NCI-H345 (cell line): ENCODE data around the gene MANBA.
"Not testable (repeated sequence)": the region's sequence is repeated elsewhere in the genome, so short reads cannot be mapped to it uniquely, and the experiment has no call there.

Experiments
- DNase-seq: peaks from one replicate; lab custom pipeline; 2025; lab: John Stamatoyannopoulos, UW

Gene MANBA

GRCh38 chr4:102722740-102723139 is 38.0 kb downstream of the MANBA start:
- no peak for DNase-seq

- DNase-seq: not testable (repeated sequence)
These were observed 41.8 kb downstream of the MANBA start for GRCh38 chr4:102718833-102719575.

DNA sequence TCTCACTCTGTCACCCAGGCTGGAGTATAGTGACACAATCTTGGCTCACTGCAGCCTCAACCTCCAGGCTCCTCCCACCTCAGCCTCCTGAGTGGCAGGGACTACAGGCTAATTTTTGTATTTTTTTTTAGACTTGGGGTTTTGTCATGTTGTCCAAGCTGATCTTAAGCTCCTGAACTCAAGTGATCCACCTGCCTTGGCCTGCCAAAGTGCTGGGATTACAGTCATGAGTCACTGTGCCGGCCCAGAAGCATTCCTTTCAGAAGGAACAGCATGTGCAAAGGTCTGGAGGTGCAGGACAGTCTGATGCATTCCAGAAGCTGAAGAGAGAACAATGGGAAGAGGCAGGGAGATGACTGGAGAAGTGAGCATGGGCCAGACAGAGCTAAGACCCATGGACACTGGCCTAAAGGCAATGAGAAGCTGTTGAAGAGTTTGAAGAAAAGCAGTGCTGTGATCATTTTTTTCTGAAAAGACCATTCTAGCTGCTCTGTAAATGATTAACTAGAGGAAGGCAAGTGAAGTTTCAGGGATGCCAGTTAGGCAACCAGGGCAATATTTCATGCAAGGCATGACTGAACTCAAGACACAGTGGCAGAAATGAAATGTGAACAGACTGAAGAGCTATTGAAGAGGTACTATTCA is 43.2 kb downstream of the MANBA start:
- no peak for DNase-seq

- no peak for DNase-seq
These were observed 45.7 kb downstream of the MANBA start for GRCh38 chr4:102715057-102715456.

DNA sequence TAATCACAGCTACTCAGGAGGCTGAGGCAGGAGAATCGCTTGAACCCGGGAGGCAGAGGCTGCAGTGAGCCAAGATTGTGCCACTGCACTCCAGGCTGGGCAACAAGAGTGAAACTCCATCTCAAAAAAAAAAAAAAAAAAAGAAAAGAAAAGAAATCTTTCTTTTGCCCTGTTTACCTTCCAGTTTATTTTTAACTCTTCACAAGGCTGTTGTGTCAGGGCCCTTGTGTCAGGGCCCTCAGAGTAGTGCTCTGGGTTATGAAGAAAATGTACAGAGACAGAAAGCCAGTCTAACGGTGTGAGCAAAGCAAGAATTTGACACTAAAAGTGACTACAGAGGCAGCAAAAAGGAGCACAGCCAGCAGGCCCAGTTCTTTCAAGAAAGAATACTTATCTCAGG is 47.0 kb downstream of the MANBA start:
- DNase-seq: not testable (repeated sequence)

GRCh38 chr4:102713096-102713495 is 47.7 kb downstream of the MANBA start:
- no peak for DNase-seq

DNA sequence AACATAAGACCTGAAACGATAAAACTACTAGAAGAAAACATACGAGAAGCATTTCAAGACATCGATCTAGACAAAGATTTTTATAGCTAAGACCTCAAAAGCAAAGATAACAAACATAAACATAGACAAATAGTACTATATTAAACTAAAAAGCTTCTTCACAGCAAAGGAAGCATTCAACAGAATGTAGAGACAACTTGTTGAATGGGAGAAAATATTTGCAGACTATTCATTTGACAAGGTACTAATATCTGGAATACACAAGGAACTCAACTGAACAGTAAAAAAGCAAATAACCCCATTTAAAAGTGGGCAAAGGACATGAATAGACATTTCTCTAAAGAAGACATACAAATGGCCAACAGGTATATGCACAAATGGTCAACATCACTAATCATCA is 49.8 kb downstream of the MANBA start:
- DNase-seq: no peak

DNA sequence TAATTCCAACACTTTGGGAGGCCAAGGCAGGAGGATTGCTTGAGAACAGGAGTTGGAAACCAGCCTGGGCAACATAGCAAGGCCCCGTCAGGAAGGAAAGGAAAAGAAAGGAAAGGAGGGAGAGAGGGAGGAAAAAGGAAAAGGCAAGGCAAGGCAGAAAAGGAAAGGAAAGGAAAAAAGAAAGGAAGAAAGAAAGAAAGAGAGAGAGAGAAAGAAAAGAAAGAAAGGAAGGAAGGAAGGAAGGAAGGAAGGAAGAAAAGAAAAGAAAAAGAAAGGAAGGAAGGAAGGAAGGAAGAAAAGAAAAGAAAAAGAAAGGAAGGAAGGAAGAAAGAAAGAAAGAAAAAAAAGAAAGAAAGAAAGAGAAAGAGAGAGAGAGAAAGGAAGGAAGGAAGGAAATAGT is 51.7 kb downstream of the MANBA start:
- DNase-seq: not testable (repeated sequence)

DNA sequence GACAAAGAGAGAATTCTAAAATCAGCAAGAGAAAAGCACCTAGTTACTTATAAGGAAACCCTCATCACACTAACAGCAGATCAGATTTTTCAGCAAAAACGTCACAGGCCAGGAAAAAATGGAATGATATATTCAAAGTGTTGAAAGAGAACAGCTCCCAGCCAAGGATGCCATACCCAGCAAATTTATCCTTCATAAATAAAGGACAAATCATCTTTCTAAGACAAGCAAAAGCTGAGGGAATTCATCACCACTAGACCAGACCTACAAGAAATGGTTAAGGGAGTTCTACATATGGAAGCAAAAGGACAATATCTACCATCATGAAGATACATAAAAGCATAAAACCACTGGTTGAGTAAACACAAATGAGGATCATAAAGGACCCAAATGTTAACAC is 53.6 kb downstream of the MANBA start:
- DNase-seq: no peak

GRCh38 chr4:102705391-102705935 is 55.3 kb downstream of the MANBA start:
- no peak for DNase-seq

DNA sequence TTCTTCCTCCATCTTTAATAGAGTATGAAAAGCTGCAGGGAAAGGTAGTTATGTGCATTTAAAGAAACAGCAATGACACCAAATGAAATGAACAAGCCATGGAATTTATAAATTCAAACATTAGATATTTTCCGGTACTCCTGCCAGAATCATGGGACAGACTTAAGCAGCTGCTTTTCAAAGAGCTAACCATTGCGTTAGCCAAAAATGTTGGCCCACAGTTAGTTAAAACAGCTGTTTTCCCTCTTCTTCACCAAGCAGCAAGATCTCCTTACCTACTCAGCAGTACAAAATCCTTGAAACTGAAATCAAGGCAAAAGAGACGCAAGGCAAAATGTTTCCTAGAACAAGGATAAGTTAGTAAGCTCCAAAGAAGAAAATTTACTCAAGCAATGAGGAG is 64.0 kb downstream of the MANBA start:
- no peak for DNase-seq

GRCh38 chr4:102694791-102695190 is 66.0 kb downstream of the MANBA start:
- DNase-seq: no peak

GRCh38 chr4:102693861-102694260 is 66.9 kb downstream of the MANBA start:
- no peak for DNase-seq

DNA sequence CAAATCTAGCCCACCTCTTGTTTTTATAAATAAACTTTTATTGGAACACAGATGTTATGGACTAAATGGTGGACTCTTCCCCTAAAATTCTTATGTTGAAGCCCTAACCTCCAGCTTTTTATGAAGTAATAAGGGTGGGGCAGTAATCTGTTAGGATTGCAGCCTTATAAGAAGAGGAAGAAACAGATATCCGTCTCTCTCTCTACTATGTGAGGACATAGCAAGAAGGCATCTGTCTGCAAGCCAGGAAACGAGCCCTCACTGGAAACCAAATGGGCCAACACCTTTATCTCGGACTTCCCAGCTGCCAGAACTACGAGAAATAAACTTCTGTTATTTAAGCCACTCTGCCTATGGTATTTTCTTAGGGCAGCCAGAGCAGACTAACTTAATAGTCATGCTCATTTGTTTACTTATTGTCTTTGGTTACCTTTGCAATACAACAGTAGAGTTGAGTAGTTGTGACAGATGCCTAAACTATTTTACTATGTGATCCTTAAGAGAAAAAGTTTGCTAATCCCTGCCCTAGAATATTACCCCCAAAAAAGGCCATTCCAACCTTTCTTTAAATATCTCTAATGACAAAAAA is 67.4 kb downstream of the MANBA start:
- no peak for DNase-seq

GRCh38 chr4:102692474-102692873 is 68.3 kb downstream of the MANBA start:
- DNase-seq: no peak

DNA sequence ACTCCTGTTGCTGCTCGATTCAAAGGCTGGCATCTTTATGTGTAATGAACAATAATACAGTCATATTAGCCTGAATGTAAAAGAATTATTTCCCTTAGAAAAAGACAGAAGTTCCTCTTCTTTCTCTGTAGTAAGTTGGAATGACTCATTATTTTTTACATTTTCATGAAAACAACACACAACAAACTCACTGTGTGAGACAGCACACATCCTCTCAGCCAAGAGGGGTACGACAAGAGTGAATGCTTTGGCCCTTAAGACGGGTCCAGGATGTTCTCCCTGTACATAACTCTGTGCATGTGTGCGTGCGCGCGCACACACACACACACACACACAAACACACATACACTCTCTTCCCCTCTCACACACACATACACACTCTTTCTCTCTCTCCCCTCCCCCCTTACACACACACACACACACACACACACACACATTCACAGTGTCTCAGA is 72.8 kb downstream of the MANBA start:
- no peak for DNase-seq

- DNase-seq: no peak
These were observed 73.3 kb downstream of the MANBA start for GRCh38 chr4:102687373-102687981.

DNA sequence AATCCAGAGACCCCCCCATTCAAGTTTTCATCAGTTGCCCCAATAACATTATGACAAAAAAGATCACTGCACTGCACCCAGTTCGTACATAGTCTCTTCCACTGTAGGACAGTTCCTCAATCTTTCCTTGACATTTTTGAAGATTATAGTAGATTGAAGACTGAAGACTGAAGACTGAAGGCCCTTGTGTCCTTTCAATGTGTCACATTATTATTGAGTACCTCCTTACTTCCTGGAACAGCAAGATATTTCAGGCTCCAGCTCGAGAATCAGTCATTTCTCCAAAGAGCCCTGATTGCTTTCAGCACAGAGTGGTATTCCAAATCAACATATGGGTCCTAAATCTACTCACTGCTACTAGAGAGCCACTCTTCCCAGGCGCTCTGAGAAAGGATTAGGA is 75.0 kb downstream of the MANBA start:
- no peak for DNase-seq

DNA sequence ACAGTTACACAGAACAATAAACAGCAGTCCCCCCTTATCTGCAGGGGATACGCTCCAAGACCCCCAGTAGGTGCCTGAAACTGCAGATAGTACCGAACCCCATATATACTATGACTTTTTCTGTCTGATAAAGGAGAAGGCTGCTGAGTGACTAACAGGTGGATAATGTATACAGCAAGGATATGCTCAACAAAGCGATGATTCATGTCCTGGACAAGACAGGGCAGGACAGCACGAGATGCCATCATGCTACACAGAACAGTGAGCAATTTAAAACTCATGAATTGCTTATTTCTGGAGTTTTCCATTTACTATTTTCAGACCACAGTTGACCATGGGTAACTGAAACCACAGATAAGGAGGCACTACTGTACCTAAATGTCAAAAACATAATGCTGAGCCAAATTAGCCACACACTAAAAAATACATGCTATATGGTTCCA is 76.1 kb downstream of the MANBA start:
- no peak for DNase-seq

GRCh38 chr4:102683881-102684609 is 76.7 kb downstream of the MANBA start:
- DNase-seq: no peak

- DNase-seq: no peak
These were observed 82.0 kb downstream of the MANBA start for GRCh38 chr4:102678695-102679335.
